ENCODE data around the gene OR4D6. TPM values are rescaled to one million over a fixed set of nuclear protein-coding genes. Genes with fewer than 3 reads are reported as not detected.
A peak's percentile ranks its signal among the peaks of the same experiment; 100 is the strongest.

OR4D6 gene
- total RNA-seq, 1 donor from 2014 or later: not detected

DNA sequence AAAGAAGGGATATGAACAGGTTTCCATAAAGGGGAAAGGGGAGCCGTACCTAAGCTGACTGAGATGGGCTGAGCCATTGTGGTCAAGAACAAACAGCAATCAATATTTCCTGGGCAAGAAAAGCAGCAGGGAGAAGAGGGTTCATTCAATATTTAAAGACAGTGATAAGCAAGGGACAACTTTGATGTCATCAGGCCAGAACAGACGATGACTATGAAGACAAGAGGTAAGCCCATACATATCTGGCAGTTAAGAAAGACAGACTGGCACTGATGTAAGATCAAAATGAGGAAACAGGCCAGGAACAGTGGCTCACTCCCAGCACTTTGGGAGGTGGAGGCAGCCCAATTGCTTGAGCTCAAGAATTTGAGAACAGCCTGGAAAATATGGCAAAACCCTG is 32.9 kb upstream of the OR4D6 start:
- Histone ChIP-seq H3K27me3 (ENCODE audit: insufficient read depth, low read length) (no peaks in the 10 kb centered on the region), H3K27ac (ENCODE audit: low read depth, low read length) (no peak overlapping the region), H3K4me3 (ENCODE audit: insufficient read depth, low read depth, low read length) (no peak overlapping the region), H3K36me3 (ENCODE audit: insufficient read depth, low read length) (no peaks in the 10 kb centered on the region), H3K4me1 (ENCODE audit: insufficient read depth, low read length) (no peaks in the 10 kb centered on the region), H3K9me3 (ENCODE audit: insufficient read depth, low read depth, low read length) (no peaks in the 10 kb centered on the region), H4K20me1 (ENCODE audit: insufficient read depth, low read length) (no peaks in the 10 kb centered on the region), H3K9ac (ENCODE audit: low read length) (no peak overlapping the region), H2AFZ (ENCODE audit: low read depth, low read length) (no peak overlapping the region), H3K79me2 (ENCODE audit: insufficient read depth, low read length) (no peaks in the 10 kb centered on the region), H3K4me2 (ENCODE audit: low read length) (no peak overlapping the region)
- Mint-ChIP-seq H3K27ac (ENCODE audit: unreplicated experiment) (no peak overlapping the region), H3K36me3 (ENCODE audit: low read depth, unreplicated experiment) (no peaks in the 10 kb centered on the region), H3K9me3 (ENCODE audit: unreplicated experiment) (no peaks in the 10 kb centered on the region), H3K4me1 (ENCODE audit: low read depth, unreplicated experiment) (no peaks in the 10 kb centered on the region), H3K4me3 (ENCODE audit: unreplicated experiment) (no peak overlapping the region), H3K27me3 (ENCODE audit: low read depth, unreplicated experiment) (no peaks in the 10 kb centered on the region)
- no peak for DNase-seq (ENCODE audit: low read depth)
- FAIRE-seq: no peak
- no peak for TF ChIP-seq EZH2 (IDR thresholded peaks at IDR 0.05; ENCODE audit: insufficient read depth, low read length)
- no peak for TF ChIP-seq CTCF (IDR thresholded peaks at IDR 0.05; ENCODE audit: insufficient read depth, low read depth, low read length)

GRCh38 chr11:59425131-59425530 is 31.6 kb upstream of the OR4D6 start:
- Histone ChIP-seq H3K9ac (ENCODE audit: low read length) (no peak overlapping the region), H3K9me3 (ENCODE audit: insufficient read depth, low read depth, low read length) (no peaks in the 10 kb centered on the region), H4K20me1 (ENCODE audit: insufficient read depth, low read length) (no peaks in the 10 kb centered on the region), H3K36me3 (ENCODE audit: insufficient read depth, low read length) (no peaks in the 10 kb centered on the region), H3K4me3 (ENCODE audit: insufficient read depth, low read depth, low read length) (no peak overlapping the region), H3K4me2 (ENCODE audit: low read length) (no peak overlapping the region), H3K4me1 (ENCODE audit: insufficient read depth, low read length) (no peaks in the 10 kb centered on the region), H3K27me3 (ENCODE audit: insufficient read depth, low read length) (no peaks in the 10 kb centered on the region), H3K79me2 (ENCODE audit: insufficient read depth, low read length) (no peaks in the 10 kb centered on the region), H2AFZ (ENCODE audit: low read depth, low read length) (no peak overlapping the region), H3K27ac (ENCODE audit: low read depth, low read length) (no peak overlapping the region)
- H3K36me3 Mint-ChIP-seq (ENCODE audit: low read depth, unreplicated experiment): no peaks in the 10 kb centered on the region
- no peak overlapping the region for H3K27ac Mint-ChIP-seq (ENCODE audit: unreplicated experiment)
- DNase-seq (ENCODE audit: low read depth) (no peak), FAIRE-seq (no peak)
- no peak for TF ChIP-seq CTCF (IDR thresholded peaks at IDR 0.05; ENCODE audit: insufficient read depth, low read depth, low read length)
- no peak for TF ChIP-seq EZH2 (IDR thresholded peaks at IDR 0.05; ENCODE audit: insufficient read depth, low read length)
- no peaks in the 10 kb centered on the region for H3K4me1 Mint-ChIP-seq (ENCODE audit: low read depth, unreplicated experiment)
- peak overlapping the region; percentile 12 for H3K4me3 Mint-ChIP-seq (ENCODE audit: unreplicated experiment)
- H3K27me3 Mint-ChIP-seq (ENCODE audit: low read depth, unreplicated experiment): no peaks in the 10 kb centered on the region
- no peaks in the 10 kb centered on the region for H3K9me3 Mint-ChIP-seq (ENCODE audit: unreplicated experiment)

GRCh38 chr11:59426361-59427067 is 30.2 kb upstream of the OR4D6 start, which contains the start of gene OR5A2:
OR5A2 (minus strand) TSS chr11:59426413; CDS start chr11:59422953, 3,460 bp downstream.
- no peaks in the 10 kb centered on the region for H3K79me2 ChIP-seq (ENCODE audit: insufficient read depth, low read length)
- H3K9me3 Mint-ChIP-seq (ENCODE audit: unreplicated experiment): no peaks in the 10 kb centered on the region
- H3K27me3 ChIP-seq (ENCODE audit: insufficient read depth, low read length): no peaks in the 10 kb centered on the region
- no peak for DNase-seq (ENCODE audit: low read depth)
- H3K4me2 ChIP-seq (ENCODE audit: low read length): no peak within 1 kb of the TSS
- no peak for FAIRE-seq
- TF ChIP-seq EZH2 (IDR thresholded peaks at IDR 0.05; ENCODE audit: insufficient read depth, low read length) (no peak), CTCF (IDR thresholded peaks at IDR 0.05; ENCODE audit: insufficient read depth, low read depth, low read length) (no peak)
- no peak within 1 kb of the TSS for H3K27ac ChIP-seq (ENCODE audit: low read depth, low read length)
- no peaks in the 10 kb centered on the region for H4K20me1 ChIP-seq (ENCODE audit: insufficient read depth, low read length)
- no peaks in the 10 kb centered on the region for H3K36me3 ChIP-seq (ENCODE audit: insufficient read depth, low read length)
- peak within 1 kb of the TSS; percentile 12 for H3K4me3 Mint-ChIP-seq (ENCODE audit: unreplicated experiment)
- no peaks in the 10 kb centered on the region for H3K27me3 Mint-ChIP-seq (ENCODE audit: low read depth, unreplicated experiment)
- H3K4me3 ChIP-seq (ENCODE audit: insufficient read depth, low read depth, low read length): no peak within 1 kb of the TSS
- no peak within 1 kb of the TSS for H3K9ac ChIP-seq (ENCODE audit: low read length)
- H3K36me3 Mint-ChIP-seq (ENCODE audit: low read depth, unreplicated experiment): no peaks in the 10 kb centered on the region
- H3K4me1 Mint-ChIP-seq (ENCODE audit: low read depth, unreplicated experiment): no peaks in the 10 kb centered on the region
- no peak within 1 kb of the TSS for H3K27ac Mint-ChIP-seq (ENCODE audit: unreplicated experiment)
- no peak within 1 kb of the TSS for H2AFZ ChIP-seq (ENCODE audit: low read depth, low read length)
- no peaks in the 10 kb centered on the region for H3K4me1 ChIP-seq (ENCODE audit: insufficient read depth, low read length)
- H3K9me3 ChIP-seq (ENCODE audit: insufficient read depth, low read depth, low read length): no peaks in the 10 kb centered on the region
